ENCODE results near the gene DLX4. TPM values are rescaled to one million over a fixed set of nuclear protein-coding genes. Genes with fewer than 3 reads are reported as not detected.
A peak's percentile ranks its signal among the peaks of the same experiment; 100 is the strongest.

DLX4 gene
- total and polyA plus RNA-seq, 2 of the 4 experiments (the other 2 are of a cell fraction), result not detected

GRCh38 chr17:49967621-49968404 lies 1.2 kb upstream of the DLX4 start (continued):
- TF ChIP-seq POLR2A (IDR thresholded peaks at IDR 0.05; ENCODE audit: low read depth, low read length), result no peak

GRCh38 chr17:49968405-49969133 lies 421 bp upstream of the DLX4 start:
- DNase-seq (peak; percentile 39), ATAC-seq (ENCODE audit: low read depth) (peak; percentile 78)
- 0% methylated on average over 31 of the region's 64 CpGs; no CpG with 5 or more reads in 1 of the 2 experiments for WGBS, 2 experiments (ENCODE audit: extremely low coverage in 2 of 2, insufficient read length in 1 of 2)
- H2BK20ac ChIP-seq (ENCODE audit: low read depth, low read length), result no peak overlapping the region
- CTCF ChIA-PET, result interaction anchor here (0.7 kb wide), 1 partner anchor 297 kb away, joined by 3 read pairs; no protein-coding TSS in a partner anchor
- no peak overlapping the region for H2BK5ac ChIP-seq (ENCODE audit: low read depth, low read length, poor library complexity, severe bottlenecking)
- 0 out of 2 replicates have a peak overlapping the region, but pooled peaks have one; percentile 35 for H3K9ac ChIP-seq (ENCODE audit: low read depth, low read length)
- no TSS peak for BruUV-seq (replicated peaks)
- peaks cover 19% of the 10 kb centered on the region for H3K9me3 ChIP-seq (ENCODE audit: control insufficient read depth, insufficient read depth, low read length)
- no peak overlapping the region for H4K8ac ChIP-seq (ENCODE audit: low read depth in 2 of 2, low read length in 2 of 2)
- no peak overlapping the region for H3K27ac ChIP-seq (ENCODE audit: insufficient read depth, low read length)
- no peak overlapping the region for H3K18ac ChIP-seq (ENCODE audit: low read depth, low read length)
- dilution Hi-C loops (cut with HindIII; ENCODE audit: low sequenced_read_pairs, unreplicated experiment), result no loop called here
- no peaks in the 10 kb centered on the region for H3K36me3 ChIP-seq (ENCODE audit: control insufficient read depth, insufficient read depth, low read length)
- no peak overlapping the region for H3K14ac ChIP-seq (replicated peaks; ENCODE audit: low read depth, low read length)
- peaks cover 98% of the 10 kb centered on the region for H3K27me3 ChIP-seq (ENCODE audit: control insufficient read depth, insufficient read depth, low read length)
- peak overlapping the region; percentile 22 for H3K4me3 ChIP-seq (ENCODE audit: insufficient read depth, low read depth, low read length)
- no peak overlapping the region for H3K4ac ChIP-seq (ENCODE audit: low read depth, low read length)
- H3K4me1 ChIP-seq (ENCODE audit: control insufficient read depth, insufficient read depth, low read length), result no peaks in the 10 kb centered on the region
- no peak overlapping the region for H3K56ac ChIP-seq (ENCODE audit: extremely low read depth, insufficient read depth, low read length)
- H2BK15ac ChIP-seq (ENCODE audit: low read depth, low read length), result no peak overlapping the region
- peak overlapping the region; percentile 52 for H2AFZ ChIP-seq (replicated peaks; ENCODE audit: low read length, poor library complexity)
- no peak overlapping the region for H4K5ac ChIP-seq (ENCODE audit: low read depth, low read length)
- in situ Hi-C loops (cut with MboI; ENCODE audit: low sequenced_read_pairs), result no loop called here
- no peak overlapping the region for H3K23ac ChIP-seq (ENCODE audit: low read depth, low read length)
- POLR2A ChIA-PET (ENCODE audit: unreplicated experiment), result no interaction called here
- peak overlapping the region; percentile 73 for H3K4me2 ChIP-seq (ENCODE audit: low read depth, low read length)
- peaks cover under 1% of the 10 kb centered on the region for H4K20me1 ChIP-seq (ENCODE audit: insufficient read depth, low read length)
- intact Hi-C loops (cut with micrococcal nuclease), result no loop called here
- H3K9me1 ChIP-seq (ENCODE audit: insufficient read depth, low read length), result no peaks in the 10 kb centered on the region
- H2BK120ac ChIP-seq (ENCODE audit: low read depth, low read length), result no peak overlapping the region
- no peak overlapping the region for H2AK5ac ChIP-seq (ENCODE audit: low read depth, low read length)
- no peak overlapping the region for H4K91ac ChIP-seq (ENCODE audit: insufficient read depth, low read depth, low read length)
- no peak overlapping the region for H2AK9ac ChIP-seq (replicated peaks; ENCODE audit: low read depth, low read length, poor library complexity)
- H3K79me1 ChIP-seq (ENCODE audit: low read depth in 1 of 2, low read length in 2 of 2), result no peaks in the 10 kb centered on the region
- TF ChIP-seq RAD21 (IDR thresholded peaks at IDR 0.05; ENCODE audit: low read length) (no peak), ELK1 (IDR thresholded peaks at IDR 0.05; ENCODE audit: borderline replicate concordance, low read depth, low read length) (no peak), MAZ (IDR thresholded peaks at IDR 0.05; ENCODE audit: borderline replicate concordance, low read depth, low read length) (peak; percentile 38; the same call in 1 of the 2 replicates), SMC3 (IDR thresholded peaks at IDR 0.05; ENCODE audit: low read depth, low read length) (no peak), CTCF (conservative IDR thresholded peaks at IDR 0.05; ENCODE audit: low read depth, low read length) (no peak), MAFK (IDR thresholded peaks at IDR 0.05; ENCODE audit: low read depth, low read length) (no peak), RCOR1 (IDR thresholded peaks at IDR 0.05; ENCODE audit: insufficient replicate concordance, low read length) (no peak), POLR2A (IDR thresholded peaks at IDR 0.05; ENCODE audit: low read depth, low read length) (no peak), MXI1 (IDR thresholded peaks at IDR 0.05; ENCODE audit: borderline replicate concordance, low read depth, low read length) (no peak), CEBPB (IDR thresholded peaks at IDR 0.05; ENCODE audit: low read depth, low read length) (peak; percentile 88), CHD1 (IDR thresholded peaks at IDR 0.05; ENCODE audit: low read depth, low read length) (no peak), NFE2L2 (IDR thresholded peaks at IDR 0.05; ENCODE audit: low read depth, low read length) (no peak)

Data from IMR-90 (cell line).